Activated naive CD4-positive, alpha-beta T cell treated with Interleukin-2 at 50 U/mL for 16 hours (primary cell): ENCODE data around the gene SLX9.

Experiments used
- DNase-seq: peaks from one replicate; pipeline ENCODE4 v3.0.0-alpha.2; 2020

The SLX9 gene

GRCh38 chr21:44994047-44994694 lies 54.3 kb downstream of the SLX9 start:
- DNase-seq, result no peak

- no peak for DNase-seq
Observed at GRCh38 chr21:44994695-44995342, 55.0 kb downstream of the SLX9 start.

GRCh38 chr21:44995343-44995941 lies 55.6 kb downstream of the SLX9 start:
- no peak for DNase-seq

- DNase-seq, result no peak
Observed at GRCh38 chr21:44996096-44996495, 56.3 kb downstream of the SLX9 start.

- no peak for DNase-seq
Observed at GRCh38 chr21:44996501-44996921, 56.7 kb downstream of the SLX9 start.

GRCh38 chr21:44996983-44997936 lies 57.4 kb downstream of the SLX9 start:
- DNase-seq, result no peak

GRCh38 chr21:44998086-44998620 lies 58.3 kb downstream of the SLX9 start:
- DNase-seq, result no peak

GRCh38 chr21:44998621-44999427 lies 59.0 kb downstream of the SLX9 start:
- DNase-seq, result no peak

GRCh38 chr21:44999428-44999971 lies 59.7 kb downstream of the SLX9 start:
- no peak for DNase-seq

GRCh38 chr21:44999972-45000636 lies 60.3 kb downstream of the SLX9 start:
- DNase-seq, result no peak

- DNase-seq, result no peak
Observed at GRCh38 chr21:45000637-45001133, 60.9 kb downstream of the SLX9 start.

- no peak for DNase-seq
Observed at GRCh38 chr21:45001134-45002095, 61.6 kb downstream of the SLX9 start.

GRCh38 chr21:45002381-45003204 lies 62.8 kb downstream of the SLX9 start:
- no peak for DNase-seq

- DNase-seq, result no peak
Observed at GRCh38 chr21:45003331-45004058, 63.7 kb downstream of the SLX9 start.

GRCh38 chr21:45004059-45004422 lies 64.2 kb downstream of the SLX9 start:
- no peak for DNase-seq

- no peak for DNase-seq
Observed at GRCh38 chr21:45004481-45005247, 64.8 kb downstream of the SLX9 start.

- no peak for DNase-seq
Observed at GRCh38 chr21:45006536-45007095, 66.8 kb downstream of the SLX9 start.
